Measurements from ENCODE around the gene ENAH.

ENAH gene

DNA sequence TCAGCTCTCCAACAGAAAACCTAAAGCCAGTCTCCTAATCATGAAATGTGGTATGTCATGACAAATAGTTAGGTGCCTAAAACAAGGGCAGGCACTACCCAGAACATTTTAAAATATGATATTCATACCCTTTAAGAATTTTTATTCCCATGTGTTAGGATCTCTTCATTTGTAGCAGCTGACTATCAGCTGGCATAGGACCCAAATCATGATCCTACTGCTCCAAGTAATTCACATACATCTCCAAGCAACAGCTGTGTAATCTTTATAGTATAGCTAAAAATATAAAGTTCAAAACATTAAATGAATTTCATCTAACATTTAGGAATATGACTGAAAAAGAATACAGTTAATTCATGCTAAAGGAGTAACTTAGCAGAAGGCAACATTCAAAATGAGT, 57.5 kb downstream of the ENAH start:
- no peak overlapping the region for H3K27ac ChIP-seq (replicated peaks)
- no peak for DNase-seq (ENCODE audit: low read depth in 1 of 2, low spot score in 1 of 2)
- H3K4me3 ChIP-seq (replicated peaks; ENCODE audit: insufficient read depth, low read length), result no peak overlapping the region
- TF ChIP-seq REST (IDR thresholded peaks at IDR 0.05; ENCODE audit: insufficient replicate concordance, low read depth), result no peak
- TF ChIP-seq GABPA (IDR thresholded peaks at IDR 0.05; ENCODE audit: low read depth), result no peak
- TF ChIP-seq, protein P1, sequence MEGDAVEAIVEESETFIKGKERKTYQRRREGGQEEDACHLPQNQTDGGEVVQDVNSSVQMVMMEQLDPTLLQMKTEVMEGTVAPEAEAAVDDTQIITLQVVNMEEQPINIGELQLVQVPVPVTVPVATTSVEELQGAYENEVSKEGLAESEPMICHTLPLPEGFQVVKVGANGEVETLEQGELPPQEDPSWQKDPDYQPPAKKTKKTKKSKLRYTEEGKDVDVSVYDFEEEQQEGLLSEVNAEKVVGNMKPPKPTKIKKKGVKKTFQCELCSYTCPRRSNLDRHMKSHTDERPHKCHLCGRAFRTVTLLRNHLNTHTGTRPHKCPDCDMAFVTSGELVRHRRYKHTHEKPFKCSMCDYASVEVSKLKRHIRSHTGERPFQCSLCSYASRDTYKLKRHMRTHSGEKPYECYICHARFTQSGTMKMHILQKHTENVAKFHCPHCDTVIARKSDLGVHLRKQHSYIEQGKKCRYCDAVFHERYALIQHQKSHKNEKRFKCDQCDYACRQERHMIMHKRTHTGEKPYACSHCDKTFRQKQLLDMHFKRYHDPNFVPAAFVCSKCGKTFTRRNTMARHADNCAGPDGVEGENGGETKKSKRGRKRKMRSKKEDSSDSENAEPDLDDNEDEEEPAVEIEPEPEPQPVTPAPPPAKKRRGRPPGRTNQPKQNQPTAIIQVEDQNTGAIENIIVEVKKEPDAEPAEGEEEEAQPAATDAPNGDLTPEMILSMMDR (IDR thresholded peaks at IDR 0.05; ENCODE audit: insufficient read depth, low read length), result no peak
- no peak for TF ChIP-seq POLR2AphosphoS5 (IDR thresholded peaks at IDR 0.05; ENCODE audit: low read depth)
- no peak for TF ChIP-seq SPI1 (IDR thresholded peaks at IDR 0.05; ENCODE audit: borderline replicate concordance, low read depth)
- no peaks in the 10 kb centered on the region for H3K27me3 ChIP-seq (ENCODE audit: insufficient read depth, poor library complexity, severe bottlenecking)

DNA sequence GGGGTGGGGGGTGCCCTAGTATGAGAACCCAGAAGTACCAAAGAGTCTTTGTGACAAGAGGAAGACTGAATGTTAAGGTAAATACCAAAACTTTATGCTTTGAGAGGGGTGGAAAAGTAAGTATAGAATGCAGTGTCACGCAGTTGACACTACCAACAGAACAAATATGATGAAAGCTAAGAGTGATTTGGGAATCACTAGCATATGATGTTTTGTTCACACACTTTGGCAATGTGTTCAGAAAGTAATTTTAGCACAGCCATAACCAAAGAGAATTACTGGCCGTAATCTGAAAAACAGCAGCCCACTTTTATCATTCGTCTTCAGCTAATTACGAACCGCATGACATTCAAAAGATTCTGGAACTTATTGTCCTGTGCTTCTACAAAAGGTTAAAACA, 59.5 kb downstream of the ENAH start:
- no peaks in the 10 kb centered on the region for H3K27me3 ChIP-seq (ENCODE audit: insufficient read depth, poor library complexity, severe bottlenecking)
- no peak overlapping the region for H3K4me3 ChIP-seq (replicated peaks; ENCODE audit: insufficient read depth, low read length)
- no peak overlapping the region for H3K27ac ChIP-seq (replicated peaks)
- DNase-seq (ENCODE audit: low read depth in 1 of 2, low spot score in 1 of 2), result no peak
- TF ChIP-seq POLR2AphosphoS5 (IDR thresholded peaks at IDR 0.05; ENCODE audit: low read depth) (no peak), REST (IDR thresholded peaks at IDR 0.05; ENCODE audit: insufficient replicate concordance, low read depth) (no peak), GABPA (IDR thresholded peaks at IDR 0.05; ENCODE audit: low read depth) (no peak), SPI1 (IDR thresholded peaks at IDR 0.05; ENCODE audit: borderline replicate concordance, low read depth) (no peak)
- TF ChIP-seq, protein P1 (IDR thresholded peaks at IDR 0.05; ENCODE audit: insufficient read depth, low read length), result no peak

GRCh38 chr1:225592362-225593025, 60.4 kb downstream of the ENAH start:
- no peaks in the 10 kb centered on the region for H3K27me3 ChIP-seq (ENCODE audit: insufficient read depth, poor library complexity, severe bottlenecking)
- DNase-seq (ENCODE audit: low read depth in 1 of 2, low spot score in 1 of 2), result no peak
- H3K4me3 ChIP-seq (replicated peaks; ENCODE audit: insufficient read depth, low read length), result no peak overlapping the region
- TF ChIP-seq, protein P1 (IDR thresholded peaks at IDR 0.05; ENCODE audit: insufficient read depth, low read length), result no peak
- TF ChIP-seq POLR2AphosphoS5 (IDR thresholded peaks at IDR 0.05; ENCODE audit: low read depth) (no peak), REST (IDR thresholded peaks at IDR 0.05; ENCODE audit: insufficient replicate concordance, low read depth) (no peak), GABPA (IDR thresholded peaks at IDR 0.05; ENCODE audit: low read depth) (no peak), SPI1 (IDR thresholded peaks at IDR 0.05; ENCODE audit: borderline replicate concordance, low read depth) (no peak)
- H3K27ac ChIP-seq (replicated peaks), result no peak overlapping the region

All from HL-60 (cell line).